ENCODE measurements around the gene SNX20.

DNA sequence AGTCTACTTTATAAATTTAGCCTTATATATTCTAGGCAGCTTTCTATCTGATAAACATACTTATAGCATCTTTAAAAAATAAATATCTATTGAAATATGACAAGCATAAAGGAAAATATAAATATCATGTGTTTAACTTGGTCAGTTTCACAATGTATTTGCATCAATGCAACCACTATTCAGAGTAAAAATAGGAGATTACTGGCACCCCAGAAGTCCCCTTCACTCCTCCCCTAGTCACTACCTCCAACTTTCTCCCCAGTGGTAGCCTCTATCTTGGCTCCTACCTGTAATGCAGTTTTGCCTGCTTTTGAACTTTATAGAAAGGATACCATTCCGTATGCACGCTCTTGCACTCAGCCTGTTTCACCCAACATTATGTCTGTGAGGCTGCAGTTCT lies 9.1 kb upstream of the SNX20 start:
- TF ChIP-seq, protein P1, sequence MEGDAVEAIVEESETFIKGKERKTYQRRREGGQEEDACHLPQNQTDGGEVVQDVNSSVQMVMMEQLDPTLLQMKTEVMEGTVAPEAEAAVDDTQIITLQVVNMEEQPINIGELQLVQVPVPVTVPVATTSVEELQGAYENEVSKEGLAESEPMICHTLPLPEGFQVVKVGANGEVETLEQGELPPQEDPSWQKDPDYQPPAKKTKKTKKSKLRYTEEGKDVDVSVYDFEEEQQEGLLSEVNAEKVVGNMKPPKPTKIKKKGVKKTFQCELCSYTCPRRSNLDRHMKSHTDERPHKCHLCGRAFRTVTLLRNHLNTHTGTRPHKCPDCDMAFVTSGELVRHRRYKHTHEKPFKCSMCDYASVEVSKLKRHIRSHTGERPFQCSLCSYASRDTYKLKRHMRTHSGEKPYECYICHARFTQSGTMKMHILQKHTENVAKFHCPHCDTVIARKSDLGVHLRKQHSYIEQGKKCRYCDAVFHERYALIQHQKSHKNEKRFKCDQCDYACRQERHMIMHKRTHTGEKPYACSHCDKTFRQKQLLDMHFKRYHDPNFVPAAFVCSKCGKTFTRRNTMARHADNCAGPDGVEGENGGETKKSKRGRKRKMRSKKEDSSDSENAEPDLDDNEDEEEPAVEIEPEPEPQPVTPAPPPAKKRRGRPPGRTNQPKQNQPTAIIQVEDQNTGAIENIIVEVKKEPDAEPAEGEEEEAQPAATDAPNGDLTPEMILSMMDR (conservative IDR thresholded peaks at IDR 0.05; ENCODE audit: low read depth, low read length): no peak
- no peak for TF ChIP-seq EZH2 (IDR thresholded peaks at IDR 0.05; ENCODE audit: borderline replicate concordance, low read depth, low read length, poor library complexity, severe bottlenecking)
